Measurements from ENCODE around the gene KRTAP2-2. TPM values are rescaled to one million over a fixed set of nuclear protein-coding genes. Genes with fewer than 3 reads are reported as not detected.
"Not testable (repeated sequence)": the region's sequence is repeated elsewhere in the genome, so short reads cannot be mapped to it uniquely, and the experiment has no call there.

The KRTAP2-2 gene
- total and polyA plus RNA-seq, 12 donors: not detected

- DNase-seq: no peak
- WGBS, 2 donors: 78 to 82% methylated on average over 6 of the region's 6 CpGs
- no peak for ATAC-seq
- intact Hi-C loops (cut with DNase I): no loop called here
- H3K4me3 ChIP-seq: no peak overlapping the region
- no peak overlapping the region for H3K27ac ChIP-seq
- no peak for TF ChIP-seq CTCF (IDR thresholded peaks at IDR 0.05)
- no peaks in the 10 kb centered on the region for H3K4me1 ChIP-seq
- no peaks in the 10 kb centered on the region for H3K36me3 ChIP-seq
- H3K27me3 ChIP-seq: peaks cover 0 to 34% (median 12%) of the 10 kb centered on the region in 7 donors
- no peaks in the 10 kb centered on the region for H3K9me3 ChIP-seq
These were observed 43.5 kb upstream of the KRTAP2-2 start for GRCh38 chr17:41098481-41098880.

DNA sequence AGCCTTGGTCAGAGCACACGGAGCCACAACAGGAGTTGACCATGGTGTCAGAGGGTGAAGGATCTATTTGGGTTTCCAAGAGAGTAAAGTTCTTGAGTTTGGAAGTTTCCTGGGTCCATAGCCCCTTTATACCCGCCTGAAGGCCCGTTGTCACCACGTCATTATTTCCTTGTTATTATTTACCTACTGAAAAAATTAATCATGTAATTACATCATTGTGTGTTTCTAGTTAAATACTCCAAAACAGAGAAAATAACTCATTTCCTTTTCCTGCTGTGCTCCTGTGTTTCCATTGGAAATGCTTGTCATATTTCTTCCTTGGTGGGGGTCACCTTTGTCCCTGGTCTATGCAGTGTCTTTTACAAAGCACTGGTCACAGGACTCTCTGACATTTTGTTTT lies 43.0 kb upstream of the KRTAP2-2 start, which contains the start of gene KRTAP4-8:
KRTAP4-8 (minus strand) TSS at position 101 of the 400 bp plus-strand sequence; CDS start at position 43, 58 bp downstream.
- Histone ChIP-seq H3K27me3 (peaks cover 0 to 32% (median 12%) of the 10 kb centered on the region in 7 donors), H3K27ac (no peak within 1 kb of the TSS), H3K4me3 (no peak within 1 kb of the TSS), H3K9me3 (no peaks in the 10 kb centered on the region), H3K36me3 (no peaks in the 10 kb centered on the region), H3K4me1 (no peaks in the 10 kb centered on the region)
- DNase-seq (no peak), ATAC-seq (no peak)
- intact Hi-C loops (cut with DNase I): no loop called here
- 62 to 63% methylated on average over 4 of the region's 4 CpGs for WGBS, 2 donors
- TF ChIP-seq CTCF (IDR thresholded peaks at IDR 0.05): no peak

GRCh38 chr17:41096055-41096454 lies 41.0 kb upstream of the KRTAP2-2 start:
- no peaks in the 10 kb centered on the region for H3K9me3 ChIP-seq
- intact Hi-C loops (cut with DNase I): no loop called here
- no peak for ATAC-seq
- DNase-seq: no peak
- no peak overlapping the region for H3K27ac ChIP-seq
- H3K4me1 ChIP-seq: no peaks in the 10 kb centered on the region
- no peak for TF ChIP-seq CTCF (IDR thresholded peaks at IDR 0.05)
- no peak overlapping the region for H3K4me3 ChIP-seq
- WGBS, 2 donors: 79% methylated on average over 7 of the region's 7 CpGs
- no peaks in the 10 kb centered on the region for H3K36me3 ChIP-seq
- peaks cover 0 to 32% (median 12%) of the 10 kb centered on the region in 7 donors for H3K27me3 ChIP-seq

- 58% methylated on average over 4 of the region's 4 CpGs for WGBS, 2 donors
- H3K27ac ChIP-seq; DNase-seq; H3K4me1 ChIP-seq; H3K27me3 ChIP-seq; intact Hi-C loops (cut with DNase I); H3K4me3 ChIP-seq; H3K9me3 ChIP-seq; H3K36me3 ChIP-seq; ATAC-seq: not testable (repeated sequence)
These were observed 33.8 kb upstream of the KRTAP2-2 start for GRCh38 chr17:41088760-41089352.

DNA sequence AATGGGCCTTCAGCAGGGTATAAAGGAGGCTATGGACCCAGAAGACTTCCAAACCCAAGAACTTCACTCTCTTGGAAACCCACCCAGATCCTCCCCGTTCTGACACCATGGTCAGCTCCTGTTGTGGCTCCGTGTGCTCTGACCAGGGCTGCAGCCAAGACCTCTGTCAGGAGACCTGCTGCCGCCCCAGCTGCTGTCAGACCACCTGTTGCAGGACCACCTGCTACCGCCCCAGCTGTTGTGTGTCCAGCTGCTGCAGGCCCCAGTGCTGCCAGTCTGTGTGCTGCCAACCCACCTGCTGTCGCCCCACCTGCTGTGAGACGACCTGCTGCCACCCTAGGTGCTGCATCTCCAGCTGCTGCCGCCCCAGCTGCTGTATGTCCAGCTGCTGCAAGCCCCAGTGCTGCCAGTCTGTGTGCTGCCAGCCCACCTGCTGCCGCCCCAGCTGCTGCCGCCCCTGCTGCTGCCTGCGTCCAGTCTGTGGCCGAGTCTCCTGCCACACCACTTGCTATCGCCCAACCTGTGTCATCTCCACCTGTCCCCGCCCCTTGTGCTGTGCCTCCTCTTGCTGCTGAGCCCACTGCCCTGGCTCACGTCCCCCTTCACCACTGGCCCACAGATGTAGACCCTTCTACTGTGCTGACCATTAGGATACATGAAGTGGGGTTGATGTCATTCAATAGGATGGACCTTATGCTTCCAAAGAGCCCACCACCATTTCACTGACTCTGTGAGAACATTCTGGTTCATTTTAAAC lies 29.2 kb upstream of the KRTAP2-2 start, which contains the start of gene KRTAP4-7:
KRTAP4-7 (plus strand) TSS at position 51 of the 757 bp plus-strand sequence; CDS start at position 108, 57 bp downstream.
- not testable (repeated sequence) for ATAC-seq, H3K4me1 ChIP-seq, H3K4me3 ChIP-seq, H3K9me3 ChIP-seq, H3K36me3 ChIP-seq, H3K27ac ChIP-seq, DNase-seq
- intact Hi-C loops (cut with DNase I): loop anchor here in 1 of 10 donors (5.0 kb wide), 1 partner anchor 83 kb away; the partner anchor contains the start of gene KRTAP4-3
- peaks cover 0 to 16% (median 4%) of the 10 kb centered on the region in 7 donors for H3K27me3 ChIP-seq
- 76 to 78% methylated on average over 14 of the region's 14 CpGs for WGBS, 2 donors

DNA sequence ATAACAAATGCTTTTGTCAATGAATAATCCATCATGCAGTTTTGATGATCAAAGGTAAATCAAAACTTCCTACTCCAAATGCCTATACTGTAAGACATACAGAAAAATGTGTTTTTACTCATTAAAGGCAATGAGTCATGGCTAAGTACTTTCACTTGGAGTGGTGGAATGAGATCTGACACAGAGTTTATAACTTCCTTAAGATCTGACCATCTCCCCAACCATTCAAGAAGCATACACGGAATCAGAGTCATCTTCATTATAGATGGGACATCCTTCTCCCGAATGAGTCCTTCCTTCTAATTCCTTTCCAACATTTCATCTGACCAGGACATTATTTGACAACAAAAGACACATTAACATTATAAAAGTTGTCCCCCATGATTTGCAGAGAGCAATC lies 28.4 kb upstream of the KRTAP2-2 start:
- ATAC-seq, H3K4me1 ChIP-seq, H3K27ac ChIP-seq, H3K4me3 ChIP-seq, H3K36me3 ChIP-seq, DNase-seq, H3K9me3 ChIP-seq: not testable (repeated sequence)
- intact Hi-C loops (cut with DNase I): loop anchor here in 1 of 10 donors (5.0 kb wide), 1 partner anchor 84 kb away; the partner anchor contains the start of gene KRTAP4-3
- 77 to 78% methylated on average over 2 of the region's 2 CpGs for WGBS, 2 donors
- peaks cover 0 to 23% (median 4%) of the 10 kb centered on the region in 7 donors for H3K27me3 ChIP-seq
